GM11168 (cell line): ENCODE data around the gene GNA15.
"Not testable (repeated sequence)": the region's sequence is repeated elsewhere in the genome, so short reads cannot be mapped to it uniquely, and the experiment has no call there.

Source experiments
- in situ Hi-C: fragments of 300-500 bp; cut with MboI; formaldehyde crosslinking; loops from one replicate; pipeline ENCODE4 v1.12.0; 2022; ENCODE audit warnings: low sequenced_read_pairs; ENCODE audit not compliant: unreplicated experiment

Gene GNA15

DNA sequence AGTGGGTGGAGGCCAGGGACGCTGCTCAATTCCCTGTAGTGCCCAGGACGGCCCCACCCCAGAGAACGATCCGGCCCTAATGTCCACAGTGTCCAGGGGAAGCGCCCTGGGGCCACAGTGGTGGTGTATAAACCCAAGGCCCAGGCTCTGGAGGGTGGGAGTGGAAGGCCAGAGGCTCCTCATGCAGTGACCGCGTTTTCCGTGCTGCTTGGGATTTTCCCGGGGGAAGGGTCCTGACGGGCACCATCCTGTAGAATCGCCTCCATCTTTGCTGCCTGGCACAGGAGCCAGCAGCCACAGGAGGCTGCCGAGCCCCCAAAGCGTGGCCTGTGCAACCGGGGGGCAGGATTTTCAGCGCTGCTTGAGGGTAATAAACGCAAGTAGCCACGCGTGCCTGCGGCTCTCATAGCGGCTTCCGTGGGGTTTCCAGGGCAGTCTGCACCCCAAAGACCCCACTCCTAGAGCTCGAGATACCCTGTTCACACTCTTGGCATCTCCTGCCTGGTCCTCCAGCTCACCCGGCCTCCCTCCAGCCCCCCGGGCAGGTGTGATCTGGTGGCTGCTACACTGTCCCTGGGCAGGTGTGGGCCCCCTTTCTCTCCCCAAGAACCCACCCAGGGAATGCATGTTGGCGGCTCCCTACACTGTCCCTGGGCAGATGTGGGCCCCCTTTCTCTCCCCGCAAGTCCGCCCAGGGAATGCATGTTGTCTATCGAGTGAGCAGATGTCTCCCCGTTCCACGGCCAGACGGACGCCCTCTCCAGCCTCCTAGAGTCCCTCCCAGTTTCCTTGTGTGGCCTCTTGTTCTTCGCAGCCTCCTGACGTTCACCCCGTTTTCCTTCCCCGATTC, 52.1 kb downstream of the GNA15 start:
- in situ Hi-C loops = no loop called here

DNA sequence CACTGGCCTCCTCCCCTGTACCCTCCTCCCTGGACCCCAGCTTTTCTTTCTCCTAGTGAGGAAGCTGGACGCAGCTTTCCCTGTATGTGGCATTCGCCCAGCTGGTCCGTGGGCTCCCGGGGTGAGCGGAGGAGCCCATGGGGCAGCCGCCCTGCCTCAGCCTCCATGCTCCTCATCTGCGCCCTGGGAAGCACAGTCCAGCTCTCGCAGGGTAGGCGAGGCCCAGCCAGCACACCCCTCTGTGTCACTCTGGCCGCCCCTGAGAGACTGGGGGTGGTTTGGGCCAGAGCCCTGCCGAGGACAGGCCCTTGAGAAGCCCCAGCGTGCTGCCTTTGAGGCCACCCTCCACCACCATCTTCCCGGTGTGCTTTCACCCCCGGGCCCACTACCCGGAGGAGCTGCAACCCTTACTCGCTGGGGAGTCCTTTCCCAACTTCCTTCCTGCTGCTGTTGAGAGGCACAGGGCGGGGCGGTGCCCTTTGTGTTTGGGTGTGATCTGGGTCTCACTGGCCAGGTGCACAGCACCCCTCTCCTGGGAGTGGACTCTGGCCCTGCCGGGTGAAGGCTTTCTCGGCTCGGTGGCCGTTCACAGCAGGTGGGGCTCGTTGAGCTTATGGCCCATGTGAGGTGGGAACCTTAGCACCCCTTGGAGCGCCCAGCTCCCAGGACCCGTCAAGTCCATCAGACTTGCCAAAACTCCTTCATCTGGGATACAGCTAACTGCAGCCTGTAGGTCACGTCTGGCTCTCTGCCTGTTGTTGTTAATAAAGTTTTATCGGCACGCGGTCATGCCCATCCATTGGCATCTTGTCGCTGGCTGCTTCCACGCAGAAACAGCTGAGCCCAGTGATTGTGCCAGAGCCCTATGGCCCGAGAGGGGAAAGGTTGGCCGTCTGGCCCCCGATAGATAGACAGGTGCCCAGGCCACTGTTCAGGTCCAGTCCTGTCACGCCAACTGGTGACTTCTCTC, 53.1 kb downstream of the GNA15 start:
- in situ Hi-C loops = no loop called here

DNA sequence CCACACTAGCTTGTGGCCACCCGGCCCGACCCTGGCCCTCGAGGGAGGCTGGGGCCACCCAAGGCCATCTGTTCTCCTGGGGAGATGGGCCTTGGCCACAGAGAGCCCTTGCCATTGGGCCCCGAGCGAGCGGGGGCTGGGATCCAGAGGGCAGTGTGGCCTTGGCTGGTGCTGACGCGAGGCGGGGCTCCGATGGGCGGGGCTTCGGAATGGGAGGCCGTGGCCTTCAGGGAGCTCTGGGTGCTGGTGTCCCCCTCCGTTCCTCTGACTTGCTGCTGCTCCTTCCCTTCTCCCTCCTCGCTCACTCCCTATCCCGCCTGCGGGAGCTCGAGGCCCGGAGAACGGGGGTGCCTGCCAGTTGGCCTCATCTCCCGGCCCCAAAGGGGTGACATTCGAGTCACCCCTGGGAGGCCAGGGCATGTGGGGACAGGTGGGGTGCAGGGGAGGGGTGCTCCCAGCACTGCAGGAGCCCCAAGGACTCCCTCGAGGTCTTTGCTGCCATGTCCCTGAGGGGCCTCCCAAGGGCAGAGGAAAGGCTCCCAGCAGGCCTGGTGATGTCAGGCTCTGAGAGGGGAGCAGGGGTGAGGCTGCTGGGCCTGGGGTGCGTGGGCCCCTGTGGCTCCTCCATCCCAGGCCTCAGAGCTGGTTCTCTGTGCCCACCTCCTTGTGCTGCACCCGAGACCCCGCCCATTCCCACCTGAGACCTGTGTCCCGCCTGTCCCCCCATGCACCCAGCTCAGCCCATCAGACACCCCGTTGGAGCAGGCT, 54.1 kb downstream of the GNA15 start:
- in situ Hi-C loops = no loop called here

DNA sequence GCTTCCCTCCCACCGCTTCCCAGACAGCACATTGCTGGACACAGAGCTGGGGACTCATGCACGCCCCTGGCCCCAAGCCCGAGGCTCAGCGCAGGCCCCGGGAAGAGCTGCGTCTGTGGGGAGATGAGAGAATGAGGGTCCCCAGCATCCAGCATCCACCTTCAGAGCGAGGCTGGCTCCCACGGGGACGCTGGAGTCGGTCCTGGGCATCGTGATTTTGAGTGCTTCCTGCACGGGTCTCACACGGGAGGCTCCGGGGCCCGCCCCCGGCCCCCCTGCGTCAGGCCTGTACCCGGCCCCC, 54.6 kb downstream of the GNA15 start:
- in situ Hi-C loops = no loop called here

DNA sequence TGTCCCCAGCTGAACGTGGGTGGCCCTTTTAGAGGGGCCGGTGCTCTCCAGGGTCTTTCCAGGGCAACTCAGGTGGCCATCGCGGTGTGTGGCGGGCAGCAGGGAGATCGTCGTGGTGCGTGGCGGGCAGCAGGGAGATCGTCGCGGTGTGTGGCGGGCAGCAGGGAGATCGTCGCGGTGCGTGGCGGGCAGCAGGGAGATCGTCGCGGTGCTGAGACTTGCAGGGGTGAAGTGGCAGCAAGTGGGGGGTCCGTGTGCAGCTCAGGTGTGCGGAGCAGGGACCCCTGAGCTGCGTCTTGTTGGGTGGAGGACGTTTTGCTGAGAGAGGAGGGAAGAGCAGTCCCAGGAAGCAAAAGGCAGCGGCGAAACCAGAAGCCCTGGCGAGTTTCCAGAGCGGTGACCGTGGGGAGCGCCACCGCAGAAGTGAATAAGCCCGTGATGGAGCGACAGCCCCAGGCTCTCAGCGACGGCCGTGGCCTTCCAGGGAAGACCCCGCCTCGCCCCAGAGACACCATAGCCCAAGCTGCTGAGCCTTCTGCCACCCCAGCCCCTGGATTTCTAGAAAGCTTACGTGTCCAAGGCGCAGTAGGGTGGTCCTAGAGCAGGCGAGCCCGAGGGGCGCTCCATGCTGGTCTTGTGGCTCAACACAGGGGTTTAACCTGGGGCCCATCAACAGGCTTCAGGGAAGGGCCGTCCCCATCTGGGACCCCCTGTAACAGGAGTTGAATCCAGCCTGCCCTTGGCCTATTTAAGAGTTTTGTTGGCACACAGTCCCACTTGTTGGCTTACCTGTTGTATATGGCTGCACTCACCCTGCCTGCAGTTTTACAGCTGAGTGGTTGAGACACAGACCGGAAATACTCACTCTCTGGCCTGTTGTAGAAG, 55.3 kb downstream of the GNA15 start:
- in situ Hi-C loops = no loop called here

DNA sequence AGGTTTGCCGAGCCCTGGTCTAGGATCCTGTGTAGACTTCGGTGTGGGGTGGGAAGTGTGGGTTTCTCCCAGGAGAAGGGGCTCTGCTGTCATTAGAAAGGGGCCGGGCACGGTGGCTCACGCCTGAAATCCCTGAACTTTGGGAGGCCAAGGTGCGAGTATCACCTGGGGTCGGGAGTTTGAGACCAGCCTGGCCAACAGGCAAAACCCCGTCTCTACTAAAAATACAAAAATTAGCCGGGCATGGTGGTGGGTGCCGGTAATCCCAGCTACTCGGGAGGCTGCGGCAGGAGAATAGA, 55.9 kb downstream of the GNA15 start:
- in situ Hi-C loops = not testable (repeated sequence)

DNA sequence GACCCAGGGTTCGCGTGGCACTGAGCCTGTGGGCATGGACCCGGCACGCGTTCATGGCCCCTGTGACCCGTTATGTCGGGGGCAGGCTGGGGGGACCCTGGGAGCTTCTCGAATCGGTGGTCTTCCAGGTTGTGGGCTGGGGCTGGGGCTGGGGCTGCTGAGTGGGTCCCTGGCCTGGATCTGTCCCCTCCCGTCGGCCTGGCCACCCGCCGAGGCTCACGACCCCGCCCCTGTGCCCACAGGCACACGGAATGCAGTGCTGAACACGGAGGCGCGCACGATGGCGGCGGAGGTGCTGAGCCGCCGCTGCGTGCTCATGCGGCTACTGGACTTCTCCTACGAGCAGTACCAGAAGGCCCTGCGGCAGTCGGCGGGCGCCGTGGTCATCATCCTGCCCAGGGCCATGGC, 56.4 kb downstream of the GNA15 start:
- in situ Hi-C loops = no loop called here

DNA sequence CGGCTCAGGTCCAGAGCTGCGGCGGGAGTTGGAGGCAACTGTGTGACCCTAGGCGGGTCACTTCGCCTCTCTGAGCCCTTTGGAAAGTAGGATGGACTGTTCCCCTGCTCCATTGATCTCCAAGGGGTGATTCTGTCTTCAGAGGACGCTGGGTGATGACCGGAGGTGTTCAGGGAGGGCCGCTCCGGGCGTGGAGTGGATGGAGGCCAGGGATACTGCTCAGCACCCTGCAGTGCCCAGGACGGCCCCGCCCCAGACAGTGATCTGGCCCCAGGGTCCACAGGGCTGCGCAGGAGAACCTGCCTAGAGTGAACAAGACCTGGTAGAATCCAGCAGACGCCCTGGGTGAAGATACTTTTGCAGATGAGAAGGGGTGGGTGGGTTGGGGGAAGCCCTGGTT, 56.9 kb downstream of the GNA15 start:
- in situ Hi-C loops = no loop called here

DNA sequence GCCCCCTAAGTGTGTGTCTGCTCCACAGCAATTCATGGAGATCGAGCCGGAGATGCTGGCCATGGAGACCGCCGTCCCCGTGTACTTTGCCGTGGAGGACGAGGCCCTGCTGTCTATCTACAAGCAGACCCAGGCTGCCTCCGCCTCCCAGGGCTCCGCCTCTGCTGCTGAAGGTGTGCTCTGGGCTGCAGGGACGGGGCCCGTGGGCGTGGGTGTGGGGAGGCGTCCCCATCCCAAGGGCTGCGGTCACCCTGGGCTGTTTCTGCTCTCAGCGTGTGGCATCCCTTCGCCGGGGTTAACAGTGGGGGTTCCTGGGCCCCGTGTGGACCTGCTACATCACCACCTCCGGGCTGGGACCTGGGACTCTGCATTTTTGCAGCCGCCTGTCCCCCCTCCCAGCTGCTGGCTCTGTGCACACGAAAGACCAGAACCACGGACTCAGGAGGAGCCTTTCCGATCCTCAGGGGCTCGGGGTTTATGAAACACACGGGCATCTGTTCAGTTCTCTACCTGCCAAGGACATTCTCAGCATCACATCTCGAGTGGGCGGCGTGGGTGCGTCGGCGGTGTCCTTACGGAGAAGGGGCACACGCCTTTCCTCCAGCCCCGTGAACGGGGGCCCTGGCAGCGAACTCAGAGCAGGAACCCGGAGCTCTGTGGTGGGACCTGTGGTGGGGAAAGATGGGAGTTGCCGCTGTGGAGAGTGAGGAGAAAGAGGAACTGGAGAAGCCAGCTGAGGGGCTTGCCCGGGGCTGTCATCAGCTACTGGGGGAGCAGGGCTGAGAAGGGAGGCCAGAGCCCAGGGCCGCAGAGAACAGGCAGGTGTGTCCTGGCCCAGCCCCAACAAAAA, 57.6 kb downstream of the GNA15 start:
- in situ Hi-C loops = no loop called here

DNA sequence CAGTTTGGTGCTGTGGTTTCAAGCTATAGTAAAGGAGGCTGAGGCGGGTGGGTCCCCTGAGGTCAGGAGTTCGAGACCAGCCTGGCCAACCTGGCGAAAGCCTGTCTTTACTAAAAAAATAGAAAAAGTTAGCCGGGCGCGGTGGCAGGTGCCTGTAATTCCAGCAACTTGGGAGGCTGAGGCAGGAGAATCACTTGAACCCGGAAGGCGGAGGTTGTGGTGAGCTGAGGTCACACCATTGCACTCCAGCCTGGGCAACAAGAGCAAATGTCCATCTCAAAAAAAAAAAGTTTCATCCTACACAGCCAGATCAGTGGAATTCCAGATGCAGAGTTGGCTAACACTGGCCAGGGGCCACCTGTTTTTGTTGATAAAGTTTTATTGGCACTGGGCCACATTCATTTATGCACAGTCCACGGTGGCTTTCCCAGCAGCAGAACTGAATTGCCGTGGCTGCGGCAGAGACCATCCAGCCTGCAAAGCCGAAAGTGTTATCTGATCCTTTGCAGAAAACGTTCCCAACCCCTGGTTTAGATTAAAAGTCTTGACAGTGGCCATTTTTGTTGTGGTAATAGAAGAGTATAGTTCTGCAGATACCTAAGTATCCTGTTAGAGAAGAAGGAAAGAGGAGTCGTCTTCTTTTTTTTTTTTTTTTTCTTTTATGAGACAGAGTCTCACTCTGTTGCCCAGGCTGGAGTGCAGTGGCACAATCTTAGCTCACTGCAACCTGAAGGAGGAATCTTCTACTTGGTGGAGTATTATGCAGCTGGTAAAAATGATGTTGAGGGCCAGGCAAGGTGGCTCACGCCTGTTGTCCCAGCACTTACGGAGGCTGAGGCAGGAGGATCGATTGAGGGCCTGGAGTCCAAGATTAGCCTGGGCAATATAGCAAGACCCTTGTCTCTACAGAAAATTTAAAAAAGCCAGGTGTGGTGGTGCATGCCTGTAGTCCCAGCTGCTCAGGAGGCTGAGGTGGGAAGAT, 58.6 kb downstream of the GNA15 start:
- in situ Hi-C loops = no loop called here

DNA sequence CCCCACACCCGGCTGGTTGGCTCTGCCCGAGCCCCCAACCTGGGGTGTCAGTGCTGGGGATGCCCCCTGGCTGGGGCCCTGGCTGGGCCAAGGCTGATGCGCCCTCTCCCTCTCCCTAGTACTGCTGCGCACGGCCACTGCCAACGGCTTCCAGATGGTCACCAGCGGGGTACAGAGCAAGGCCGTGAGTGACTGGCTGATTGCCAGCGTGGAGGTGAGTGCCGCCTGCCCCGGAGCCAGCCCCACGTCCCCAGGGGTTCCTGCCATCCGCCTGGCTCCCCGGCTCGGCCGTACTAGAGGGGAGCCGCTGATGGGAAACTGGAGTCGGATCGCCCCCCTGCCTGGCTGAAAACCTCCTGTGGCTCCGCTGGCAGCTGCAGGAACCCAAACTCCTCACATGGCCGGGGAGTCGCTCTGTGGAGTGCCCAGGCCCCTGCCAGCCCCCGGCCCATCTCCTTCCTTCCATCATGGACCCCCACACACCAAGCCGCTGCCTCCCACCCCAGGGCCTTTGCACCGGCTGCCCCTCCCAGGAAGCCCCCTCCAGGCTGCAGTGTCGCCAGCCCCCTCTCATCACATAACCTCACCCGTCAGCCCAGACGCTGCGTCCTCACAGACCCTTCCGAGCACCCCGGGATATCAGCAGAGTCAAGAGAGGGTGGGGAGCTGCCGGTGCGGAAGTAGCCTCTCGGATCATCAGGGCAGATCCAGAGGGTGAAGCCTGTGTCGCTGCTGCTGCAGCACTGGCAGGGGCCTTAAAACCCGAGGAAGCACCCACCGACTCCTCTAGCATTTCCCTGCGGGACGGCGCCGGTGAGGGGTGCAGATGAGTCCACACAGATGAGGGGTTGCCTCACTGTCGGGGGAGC, 60.5 kb downstream of the GNA15 start:
- in situ Hi-C loops = no loop called here

DNA sequence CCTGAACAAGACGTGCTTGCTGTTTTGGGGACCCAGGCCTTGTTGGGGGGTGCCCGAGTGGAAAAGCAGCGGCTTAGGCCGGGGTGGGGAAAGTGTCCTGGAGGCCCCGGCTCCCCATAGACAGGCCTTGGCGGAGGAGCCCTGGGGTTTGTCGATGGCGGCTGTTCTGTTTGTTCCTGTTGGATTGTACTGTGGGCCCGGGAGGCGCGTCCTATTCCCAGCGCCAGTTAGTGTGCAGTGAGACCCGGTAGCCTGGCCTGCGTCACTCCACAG, 61.0 kb downstream of the GNA15 start:
- in situ Hi-C loops = no loop called here

DNA sequence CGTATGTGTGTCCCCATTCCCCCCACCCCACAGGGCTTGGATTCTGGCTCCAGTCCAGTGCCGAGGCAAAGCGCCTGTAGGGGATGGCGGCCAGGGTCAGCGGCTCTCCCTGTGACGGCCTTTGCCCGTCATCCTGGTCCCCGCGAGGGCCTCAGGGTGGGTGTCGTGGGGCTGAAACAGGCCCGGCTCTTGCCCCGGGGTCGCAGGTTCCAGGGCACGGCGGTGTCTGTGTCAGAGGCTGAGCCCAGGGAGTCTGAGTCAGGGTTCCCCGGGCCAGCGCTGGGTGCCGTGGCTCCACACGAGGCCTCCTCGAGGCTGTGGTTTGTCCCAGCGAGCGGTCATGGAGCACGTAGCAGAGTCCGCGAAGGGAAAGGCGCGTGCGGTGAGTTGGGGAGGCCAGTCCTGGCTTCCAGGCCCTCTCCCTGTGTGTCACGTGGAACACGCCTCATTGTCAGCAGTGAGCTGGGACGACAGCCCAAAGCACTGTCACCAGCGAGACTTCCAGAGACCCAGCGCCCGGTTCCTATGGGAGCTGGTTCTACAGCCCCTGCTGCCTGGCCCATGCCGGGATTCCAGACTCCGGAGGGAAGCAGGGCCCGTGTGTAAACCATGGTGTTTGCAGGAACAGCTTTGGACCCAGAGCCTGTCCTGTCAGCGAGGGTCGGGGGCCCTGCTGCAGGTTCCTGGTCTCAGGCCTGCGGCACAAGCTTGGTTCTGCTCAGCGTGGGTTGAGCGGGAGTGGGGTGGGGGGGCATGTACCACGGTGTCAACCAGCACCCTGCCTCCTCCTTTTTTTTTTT, 63.3 kb downstream of the GNA15 start:
- in situ Hi-C loops = no loop called here

DNA sequence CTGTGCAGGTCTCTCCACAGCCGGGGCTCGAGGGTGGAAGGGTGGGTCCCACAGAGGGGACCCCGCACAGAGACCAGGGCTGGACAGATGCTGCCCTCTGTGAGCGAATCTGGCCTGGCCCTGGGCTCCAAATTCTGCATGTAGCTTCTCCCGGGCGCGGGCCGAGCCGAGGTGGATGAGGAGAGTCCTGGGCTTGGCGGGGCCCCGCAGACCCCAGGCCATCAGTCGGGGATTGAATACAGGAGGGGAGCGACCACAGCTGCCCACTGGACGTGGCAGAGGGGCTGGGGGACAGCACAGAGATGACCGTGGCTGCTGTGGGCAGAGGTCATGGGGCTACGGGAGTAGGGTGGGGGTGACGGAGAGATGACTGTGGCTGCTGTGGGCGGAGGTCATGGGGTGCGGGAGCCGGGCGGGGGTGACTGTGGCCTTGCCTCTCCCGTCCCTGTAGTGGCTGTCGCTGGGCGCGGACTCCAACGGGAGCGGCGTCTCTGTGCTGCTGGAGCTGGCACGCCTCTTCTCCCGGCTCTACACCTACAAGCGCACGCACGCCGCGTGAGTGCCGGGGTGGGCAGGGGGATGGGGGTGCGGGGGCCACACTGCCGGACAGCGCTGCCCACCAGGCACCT, 65.4 kb downstream of the GNA15 start:
- in situ Hi-C loops = no loop called here

DNA sequence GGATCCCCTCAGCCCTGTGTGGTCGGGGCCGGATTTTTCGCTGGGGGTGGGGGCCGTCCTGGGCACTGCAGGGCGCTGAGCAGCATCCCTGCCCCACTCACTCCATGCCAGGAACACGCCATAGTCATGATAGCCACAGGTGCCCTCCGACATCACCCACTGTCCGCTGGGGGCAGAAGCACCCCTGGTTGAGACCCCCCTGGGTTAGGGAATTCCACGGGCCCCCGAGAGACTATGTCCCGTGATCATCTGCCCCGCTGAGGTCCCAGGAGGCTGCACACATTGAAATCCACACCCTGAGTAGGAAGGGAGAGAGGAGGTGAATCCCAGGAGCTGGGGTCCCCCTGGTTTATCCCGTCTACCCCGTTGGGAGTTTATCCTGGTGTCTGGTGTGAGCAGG, 66.1 kb downstream of the GNA15 start:
- in situ Hi-C loops = no loop called here

DNA sequence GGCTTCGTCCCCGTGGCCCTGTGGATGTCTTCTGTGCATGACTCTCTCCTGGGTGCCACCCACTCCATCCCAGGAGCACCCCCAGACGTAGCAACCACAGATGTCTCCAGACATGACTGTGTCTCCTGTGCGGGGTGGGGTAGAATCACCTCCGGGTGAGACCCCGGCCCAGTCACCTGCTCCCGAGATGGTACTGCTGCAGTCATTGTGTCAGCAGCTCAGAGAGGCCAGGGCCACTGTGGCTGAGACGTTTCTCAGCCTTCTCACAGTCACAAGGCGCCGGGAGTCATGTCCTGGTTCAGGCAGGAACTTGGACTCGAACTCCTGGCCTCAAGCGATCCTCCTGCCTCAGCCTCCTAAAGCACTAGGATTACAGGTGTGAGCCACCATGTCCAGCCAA, 66.5 kb downstream of the GNA15 start:
- in situ Hi-C loops = no loop called here
